Effector CD4-positive, alpha-beta T cell (primary cell): Measurements from ENCODE around the gene TSN.

Experiments used
- DNase-seq: peaks from one replicate; pipeline ENCODE4 v3.0.0-alpha.2; 2020

Gene TSN

DNA sequence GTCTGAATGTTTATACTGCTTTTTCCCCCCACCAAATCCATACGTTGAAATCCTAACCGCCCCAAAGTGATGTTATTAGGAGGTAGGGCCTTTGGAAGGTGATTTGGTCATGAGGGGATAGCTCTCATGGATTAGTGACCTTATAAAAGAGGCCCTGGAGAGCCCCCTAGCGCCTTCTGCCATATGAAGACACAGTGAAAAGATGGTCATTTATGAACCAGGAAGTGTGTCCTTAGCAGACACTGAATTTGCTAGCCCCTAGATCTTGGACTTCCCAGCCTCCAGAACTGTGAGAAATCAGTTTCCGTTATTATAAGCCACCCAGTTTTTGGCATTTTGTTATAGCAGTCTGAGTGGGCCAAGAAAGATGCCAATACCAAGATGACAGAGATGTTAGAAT, 7.2 kb upstream of the TSN start:
- no peak for DNase-seq

DNA sequence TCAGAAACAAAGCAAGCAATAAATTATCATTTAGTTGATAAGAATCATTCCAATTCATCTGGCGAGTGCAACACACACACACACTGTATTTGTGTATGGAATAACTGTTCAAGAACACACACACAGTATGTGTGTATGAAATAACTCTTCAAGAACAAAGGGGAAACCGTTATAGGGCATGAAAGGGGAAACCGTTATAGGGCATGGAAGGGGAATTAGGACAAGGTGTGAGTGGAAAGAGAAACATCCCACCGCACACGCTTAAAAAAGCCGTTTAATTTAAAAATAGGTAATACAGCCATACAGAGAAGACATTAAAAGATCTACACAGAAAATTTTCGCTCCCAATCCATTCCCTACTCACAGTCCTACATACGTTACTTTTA, 607 bp upstream of the TSN start:
- no peak for DNase-seq

DNA sequence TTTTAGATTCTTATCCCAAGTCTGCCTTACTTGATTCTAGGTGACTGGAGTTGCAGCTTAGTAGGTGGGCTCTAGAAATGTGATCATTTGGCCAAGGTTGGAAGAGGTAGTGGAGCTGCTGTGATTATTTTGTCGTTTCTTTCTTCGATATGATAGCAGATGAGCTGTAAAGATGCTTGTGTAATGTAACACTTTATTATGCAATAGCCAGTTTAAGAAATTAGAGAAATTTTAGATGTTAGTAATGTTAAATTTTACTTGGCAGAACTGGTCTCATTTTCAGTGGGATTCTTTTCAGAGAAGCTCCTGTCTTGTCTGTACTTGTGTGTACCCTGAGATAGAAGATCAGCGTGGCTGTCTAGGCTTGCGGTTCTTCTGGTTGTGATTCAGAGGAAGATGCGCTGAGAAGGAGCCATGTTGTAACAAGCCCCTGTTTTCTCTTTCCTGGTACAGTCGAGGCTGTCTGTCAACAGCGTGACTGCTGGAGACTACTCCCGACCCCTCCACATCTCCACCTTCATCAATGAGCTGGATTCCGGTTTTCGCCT, 9.3 kb downstream of the TSN start:
- DNase-seq = no peak

DNA sequence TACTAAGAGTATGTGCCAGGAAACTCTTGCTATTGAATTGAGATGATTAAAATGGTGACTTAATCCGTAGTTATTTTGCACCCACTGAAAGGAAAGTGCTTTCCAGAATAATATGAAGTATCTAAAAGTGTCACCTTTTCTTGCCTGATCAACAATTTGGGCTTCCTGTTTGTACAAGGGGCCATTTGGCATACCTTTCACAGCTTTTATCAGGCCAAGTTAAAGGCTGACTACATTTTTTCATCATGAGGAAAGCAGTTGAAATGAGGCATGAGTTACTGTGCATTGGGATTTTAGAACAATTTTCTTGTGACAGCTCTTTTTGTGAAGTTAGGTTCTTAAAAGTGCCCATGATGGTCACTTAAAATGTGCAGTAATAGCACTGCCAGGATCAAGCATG, 11.2 kb downstream of the TSN start:
- DNase-seq = no peak

DNA sequence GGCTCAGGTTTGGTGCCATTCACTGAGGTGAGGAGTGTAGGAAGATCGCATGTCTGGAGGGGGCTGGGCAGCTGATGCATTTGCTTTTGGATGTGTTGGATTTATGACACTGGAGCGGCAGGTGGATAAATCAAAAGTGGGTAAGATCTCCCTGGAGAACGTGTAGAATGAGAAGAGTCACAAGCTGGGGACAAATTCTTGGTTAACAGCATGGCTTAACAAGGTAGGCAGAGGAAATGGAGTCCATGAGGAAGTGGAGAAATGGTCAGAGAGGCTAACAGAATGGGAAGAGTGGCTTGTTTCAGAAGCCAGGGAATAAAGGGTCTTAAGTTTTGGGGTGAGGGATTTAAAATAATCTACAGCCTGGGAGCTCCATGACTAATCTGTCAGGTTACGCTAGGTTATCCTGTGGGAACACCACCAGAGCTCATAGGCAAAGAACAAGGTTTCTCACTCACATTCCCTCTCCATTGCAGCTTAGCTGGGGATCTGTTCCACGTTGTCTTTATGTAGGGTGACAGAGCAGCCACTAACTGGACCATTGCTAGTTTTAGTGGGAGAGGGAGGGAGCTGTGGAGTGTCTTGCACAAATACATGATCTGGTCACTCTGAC, 12.8 kb downstream of the TSN start:
- DNase-seq = no peak

DNA sequence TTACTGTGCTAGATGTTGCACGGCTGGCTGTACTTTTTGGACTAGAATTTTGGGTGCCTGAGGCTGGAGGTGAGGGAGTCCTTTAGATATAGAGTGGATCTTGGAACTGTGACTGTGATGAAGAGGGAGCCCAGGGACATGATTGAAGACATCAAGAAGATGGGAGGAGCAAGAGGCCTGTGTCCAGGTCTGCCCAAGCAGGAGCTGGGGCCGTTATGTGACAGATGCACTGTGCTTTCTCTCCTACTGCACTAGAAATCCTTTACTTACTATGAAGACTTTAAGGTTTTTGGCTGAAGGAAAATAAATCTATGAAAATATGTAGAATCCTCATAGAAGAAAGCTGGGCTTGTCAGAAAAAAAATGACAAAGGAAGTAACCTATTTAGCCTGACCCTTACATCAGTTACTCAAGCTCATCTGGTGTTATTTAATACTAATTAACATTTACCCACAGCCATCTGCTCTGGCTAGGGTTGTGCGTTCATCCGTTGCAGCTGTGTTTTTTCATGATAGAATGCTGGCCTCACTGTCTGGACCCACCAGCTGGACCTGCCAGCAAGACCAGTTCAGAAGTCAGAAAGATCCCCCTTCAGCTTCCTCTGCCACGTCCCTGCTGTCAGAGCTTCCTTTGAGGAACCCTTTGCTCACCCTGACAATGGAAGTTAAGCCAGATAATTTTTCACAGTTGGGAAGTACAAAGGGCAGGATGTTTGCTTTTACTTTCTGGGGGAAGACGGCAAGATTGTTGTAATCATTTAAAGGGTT, 16.7 kb downstream of the TSN start:
- no peak for DNase-seq

DNA sequence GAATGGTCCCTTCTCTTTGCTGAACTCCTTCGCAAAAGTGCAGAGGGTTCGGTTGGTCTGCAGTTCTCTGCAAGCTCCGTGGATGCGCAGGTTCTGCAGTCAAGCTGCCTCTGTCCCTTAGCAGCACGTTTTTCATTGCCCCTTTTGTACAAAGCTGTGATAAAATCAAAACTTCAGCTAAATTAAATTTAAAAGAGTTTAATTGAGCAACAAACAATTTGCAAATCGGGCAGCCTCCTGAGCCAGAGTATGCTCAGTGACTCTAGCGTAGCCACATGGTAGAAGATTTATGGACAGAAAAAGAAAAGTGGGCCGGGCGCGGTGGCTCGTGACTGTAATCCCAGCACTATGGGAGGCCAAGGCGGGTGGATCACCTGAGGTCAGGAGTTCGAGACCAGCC, 18.8 kb downstream of the TSN start:
- DNase-seq = no peak

DNA sequence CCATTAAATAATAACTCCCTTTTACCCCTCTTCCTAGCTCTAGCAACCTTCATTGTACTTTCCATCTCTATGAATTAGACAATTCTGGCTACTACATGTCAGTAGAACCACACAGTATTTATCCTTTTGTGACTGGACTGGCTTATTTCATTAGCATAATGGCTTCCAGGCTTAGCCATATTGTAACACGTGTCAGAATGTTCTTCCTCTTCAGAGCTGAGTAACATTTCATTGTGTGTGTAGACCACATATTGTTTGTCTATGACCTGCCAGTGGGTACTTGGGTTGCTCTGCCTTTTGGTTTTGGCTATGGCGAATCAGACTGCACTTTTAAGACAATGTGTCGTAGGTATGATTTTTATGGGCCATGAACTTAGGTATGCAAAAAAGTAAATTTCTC, 20.9 kb downstream of the TSN start:
- no peak for DNase-seq

DNA sequence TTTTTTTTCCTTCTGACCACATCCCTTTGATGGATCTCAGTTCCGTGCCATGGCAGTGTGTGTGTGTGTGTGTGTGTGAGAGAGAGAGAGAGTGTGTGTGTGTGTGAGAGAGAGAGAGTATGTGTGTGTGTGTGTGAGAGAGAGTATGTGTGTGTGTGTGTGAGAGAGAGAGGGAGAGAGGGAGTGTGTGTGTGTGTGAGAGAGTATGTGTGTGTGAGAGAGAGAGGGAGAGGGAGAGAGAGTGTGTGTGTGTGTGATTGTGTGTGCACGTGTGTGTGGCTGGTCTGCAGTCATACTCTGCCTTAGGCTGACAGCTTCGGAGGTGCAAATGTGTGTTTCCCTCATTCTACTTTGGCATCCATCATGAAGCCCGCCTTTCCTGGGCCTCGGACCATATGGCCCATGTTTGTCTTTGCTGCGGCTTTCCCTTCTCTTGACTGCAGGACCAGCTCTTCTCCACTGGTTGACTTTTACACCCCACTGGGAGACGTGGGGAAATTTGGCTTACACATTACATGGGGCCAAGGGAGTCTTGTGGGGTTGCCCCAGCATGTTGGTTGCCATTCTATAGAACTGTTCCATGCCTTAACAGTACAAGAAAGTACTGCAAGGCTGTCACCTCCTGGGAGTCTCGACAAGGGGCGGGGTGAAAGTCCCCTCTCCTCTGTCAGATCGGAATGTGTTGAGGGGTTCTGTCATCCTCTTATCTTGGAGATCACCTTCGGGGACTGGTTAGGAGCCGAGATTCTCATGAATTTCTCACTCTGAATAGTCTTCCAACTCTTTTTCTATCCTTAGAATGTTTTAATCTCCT, 21.6 kb downstream of the TSN start:
- DNase-seq = no peak

DNA sequence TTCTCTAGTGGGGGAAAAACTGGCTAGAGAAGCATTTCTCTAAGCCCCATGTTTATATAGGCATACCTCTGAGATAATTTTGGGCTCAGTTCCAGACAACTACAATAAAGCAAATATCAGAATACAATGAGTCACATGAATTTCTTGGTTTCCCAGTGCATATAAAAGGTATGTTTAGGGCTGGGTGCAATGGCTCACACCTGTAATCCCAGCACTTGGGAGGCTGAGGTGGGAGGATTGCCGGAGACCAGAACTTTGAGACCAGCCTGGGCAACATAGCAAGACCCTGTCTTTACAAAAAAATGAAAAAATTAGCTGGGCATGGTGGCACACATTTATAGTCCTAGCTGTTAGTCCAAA, 22.2 kb downstream of the TSN start:
- DNase-seq = no peak

DNA sequence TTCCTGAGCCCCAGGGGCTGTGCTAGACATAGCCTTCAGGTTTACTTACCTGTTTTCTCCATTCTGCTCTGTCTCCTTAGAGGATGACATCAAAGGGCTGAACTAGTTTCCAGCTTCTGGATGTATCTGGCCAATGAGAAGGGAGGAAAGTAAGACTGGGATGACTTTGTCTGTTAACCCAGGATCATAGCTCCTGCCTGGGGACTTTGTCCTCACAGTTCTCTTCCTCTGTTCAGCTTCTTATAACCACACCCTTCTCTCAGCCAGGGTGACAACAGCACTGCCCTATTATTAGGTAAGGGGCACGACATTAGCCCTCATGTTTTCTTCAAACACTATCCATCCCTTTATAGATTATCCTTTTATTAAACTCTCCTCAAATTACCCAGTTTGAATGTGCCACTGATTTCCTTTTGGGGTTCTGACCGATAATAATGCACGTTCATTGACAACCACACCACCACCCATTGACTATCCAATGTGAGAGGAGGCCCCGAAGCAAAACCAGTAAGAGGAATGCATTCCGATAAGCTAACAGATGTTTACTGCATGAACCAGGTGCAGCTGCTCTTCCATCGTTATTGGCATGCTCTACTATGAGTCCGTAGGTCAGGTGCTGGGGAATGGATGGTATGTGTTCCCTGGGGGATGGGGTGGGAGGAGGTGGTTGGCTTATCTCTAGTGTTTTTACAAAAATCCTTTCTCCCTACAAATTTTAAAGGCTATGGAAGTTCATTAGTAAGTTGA, 23.5 kb downstream of the TSN start:
- no peak for DNase-seq

DNA sequence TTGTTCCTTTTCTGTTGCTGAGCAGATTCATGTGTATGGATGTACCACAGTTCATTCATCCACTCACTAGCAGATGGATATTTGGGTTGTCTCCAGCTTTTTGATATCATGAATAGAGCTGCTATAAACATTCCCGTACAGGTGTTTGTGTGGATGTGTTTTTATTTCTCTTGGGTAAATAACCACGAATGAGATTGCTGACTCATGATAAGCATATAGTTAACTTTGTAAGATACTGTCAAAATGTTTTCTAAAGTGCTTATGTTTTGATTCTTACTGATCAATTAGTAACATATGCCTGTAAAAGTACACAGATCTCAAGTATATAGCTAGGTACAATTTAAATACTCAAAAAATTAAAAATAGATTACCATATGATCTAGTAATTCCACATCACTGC, 27.7 kb downstream of the TSN start:
- no peak for DNase-seq

DNA sequence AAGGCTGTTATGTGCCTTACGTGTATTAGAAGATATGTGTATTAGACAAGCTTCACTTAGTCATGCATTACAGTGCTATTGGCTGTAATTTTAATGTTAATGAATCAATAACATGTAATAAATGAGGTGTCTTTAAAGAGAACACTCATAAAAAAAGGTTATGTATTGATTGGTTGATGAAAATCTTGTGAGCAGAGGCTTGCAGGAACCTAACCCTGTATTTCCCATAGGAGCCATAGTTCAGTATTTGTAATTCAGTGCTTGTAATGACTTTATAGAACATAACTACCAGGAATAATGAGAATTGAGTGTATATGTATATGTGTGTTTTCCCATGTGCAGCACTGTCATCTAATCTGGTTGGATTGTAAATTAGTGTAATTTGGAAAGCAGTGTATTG, 33.2 kb downstream of the TSN start:
- DNase-seq = no peak

DNA sequence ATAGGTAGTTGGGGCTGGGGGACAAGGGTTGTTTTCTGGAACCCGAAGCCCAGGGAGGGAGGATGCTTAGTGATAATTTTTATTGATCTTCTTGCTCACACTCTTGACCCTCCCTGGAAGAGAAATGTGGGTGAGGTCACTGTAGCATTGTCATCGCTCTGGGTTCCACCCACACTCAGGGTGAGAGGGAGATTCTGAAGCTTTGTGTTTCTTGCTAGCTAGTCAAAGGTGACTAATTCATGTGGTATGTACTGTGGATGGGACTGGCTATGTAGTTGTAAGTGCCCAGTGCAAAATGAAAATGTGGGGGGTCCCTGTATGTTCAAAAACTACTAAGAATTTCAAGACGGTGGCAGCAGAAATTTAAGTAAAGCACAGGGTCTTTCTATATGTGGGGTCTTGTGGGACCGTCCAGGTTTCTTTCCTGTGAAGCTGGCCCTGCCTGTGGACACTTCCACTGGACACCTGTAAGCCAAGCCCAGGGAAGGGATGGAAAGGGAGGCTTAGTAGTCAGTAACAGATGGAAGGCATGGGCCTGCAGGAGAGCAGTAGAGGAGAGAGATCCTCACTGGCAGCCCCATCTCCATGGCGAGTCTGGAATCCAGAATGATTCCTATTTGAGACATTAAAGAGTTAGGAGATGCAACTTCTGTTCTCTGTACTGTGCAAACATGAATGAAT, 35.0 kb downstream of the TSN start:
- no peak for DNase-seq

DNA sequence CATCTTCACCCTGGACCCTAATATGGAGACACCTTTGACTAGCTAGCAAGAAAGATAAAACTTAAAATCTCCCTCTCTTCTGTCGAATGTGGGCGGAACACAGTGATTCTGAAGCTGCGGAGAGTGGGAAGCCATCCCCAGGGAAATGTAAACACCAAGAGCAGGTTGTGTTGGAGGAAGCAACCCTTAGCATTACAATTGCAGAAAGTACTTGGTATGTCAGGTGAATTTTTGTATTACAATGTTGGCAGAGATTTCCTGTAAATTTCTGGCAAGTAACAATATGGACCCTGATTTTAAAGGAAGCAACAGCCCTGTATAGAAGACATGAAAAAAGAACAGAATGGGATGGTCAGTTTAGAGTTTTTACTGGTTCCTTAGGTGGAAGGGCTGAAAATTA, 35.8 kb downstream of the TSN start:
- no peak for DNase-seq

DNA sequence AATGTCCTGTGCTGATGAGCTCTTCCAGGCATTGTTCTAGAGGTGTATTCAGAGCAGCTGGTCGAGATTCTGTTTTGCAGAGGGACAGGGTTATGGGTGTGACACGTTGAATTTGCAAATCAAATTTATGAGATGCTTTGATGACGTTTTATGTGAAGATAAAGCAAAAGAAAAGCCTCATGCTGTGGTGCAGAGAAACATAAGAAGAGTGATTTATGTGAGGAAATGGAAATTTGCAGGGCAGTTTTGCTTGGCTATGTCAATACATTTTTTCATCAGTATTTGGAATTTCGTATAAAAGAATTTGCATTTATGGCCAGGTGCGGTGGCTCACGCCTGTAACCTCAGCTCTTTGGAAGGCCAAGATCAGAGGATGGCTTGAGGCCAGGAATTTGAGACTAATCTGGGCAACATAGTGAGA, 36.4 kb downstream of the TSN start:
- no peak for DNase-seq

DNA sequence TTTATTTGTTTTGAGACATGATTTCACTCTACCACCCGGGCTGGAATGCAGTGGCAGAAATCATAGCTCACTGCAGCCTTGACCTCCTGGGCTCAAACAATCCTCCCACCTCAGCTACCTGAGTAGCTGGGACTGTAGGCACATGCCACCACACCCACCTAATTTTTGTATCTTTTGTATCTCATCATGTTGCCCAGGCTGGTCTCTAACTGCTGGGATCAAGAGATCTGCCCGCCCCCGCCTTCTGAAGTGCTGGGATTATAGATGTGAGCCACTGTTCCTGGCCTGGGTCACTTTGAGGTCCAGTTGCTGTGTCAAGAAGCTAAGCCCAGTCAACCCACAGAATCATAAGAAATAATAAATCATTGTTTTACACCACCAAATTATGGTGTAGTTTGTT, 38.4 kb downstream of the TSN start:
- no peak for DNase-seq

DNA sequence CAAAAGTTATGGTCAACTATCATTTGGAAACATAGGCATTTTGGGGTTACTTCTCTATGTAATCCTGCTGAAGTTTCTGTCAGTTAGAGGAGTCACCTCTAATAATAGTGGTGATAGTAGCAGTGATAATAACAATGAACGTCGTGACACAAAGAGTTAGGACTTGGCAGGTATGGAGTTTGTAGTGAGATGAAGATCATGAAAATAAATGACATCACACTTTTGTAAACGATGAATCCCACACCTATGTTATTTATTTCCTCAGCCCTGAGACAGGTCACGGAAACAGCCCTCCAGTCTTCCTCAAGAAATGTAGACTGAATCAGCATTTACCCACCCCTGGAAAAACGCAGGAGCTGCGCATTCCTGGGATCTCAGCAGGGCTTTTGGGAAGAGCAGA, 38.8 kb downstream of the TSN start:
- no peak for DNase-seq

DNA sequence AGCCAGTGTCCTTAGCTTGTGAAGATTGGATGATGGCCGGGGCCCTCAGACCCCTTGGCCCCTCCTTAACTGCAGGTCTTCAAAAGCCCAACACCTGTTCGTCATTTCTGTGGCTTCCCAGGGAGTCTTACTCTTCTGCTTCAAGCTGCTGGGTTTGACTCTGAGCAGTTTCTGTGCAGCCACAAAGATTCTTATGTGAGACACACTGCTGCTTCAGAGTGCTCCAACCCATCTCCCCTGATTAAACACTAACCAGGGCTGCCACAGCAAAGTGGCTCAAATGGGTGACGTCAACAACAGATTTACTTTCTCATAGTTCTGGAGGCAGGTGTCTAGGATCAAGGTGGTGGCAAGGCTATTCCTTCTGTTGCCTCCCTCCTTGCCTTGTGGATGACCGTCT, 40.8 kb downstream of the TSN start:
- no peak for DNase-seq

DNA sequence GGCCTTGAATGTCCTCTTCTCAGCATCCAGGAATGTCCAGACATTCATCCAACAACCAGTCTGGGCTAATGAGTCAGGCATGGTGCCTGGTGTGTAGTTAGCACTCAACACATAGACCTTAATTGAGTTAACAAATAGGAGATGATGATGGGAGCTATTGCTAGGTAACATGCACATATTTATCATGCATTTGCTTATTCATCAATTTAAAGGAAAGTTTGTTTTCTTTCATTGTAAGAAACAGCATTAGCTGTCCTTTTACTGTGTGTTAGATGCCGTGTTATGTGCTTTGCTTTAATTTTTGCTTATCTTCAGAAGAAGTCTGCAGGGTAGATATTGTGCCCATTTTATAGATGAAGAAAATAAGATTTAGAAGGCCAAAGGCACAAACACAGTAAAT, 43.2 kb downstream of the TSN start:
- DNase-seq = no peak

DNA sequence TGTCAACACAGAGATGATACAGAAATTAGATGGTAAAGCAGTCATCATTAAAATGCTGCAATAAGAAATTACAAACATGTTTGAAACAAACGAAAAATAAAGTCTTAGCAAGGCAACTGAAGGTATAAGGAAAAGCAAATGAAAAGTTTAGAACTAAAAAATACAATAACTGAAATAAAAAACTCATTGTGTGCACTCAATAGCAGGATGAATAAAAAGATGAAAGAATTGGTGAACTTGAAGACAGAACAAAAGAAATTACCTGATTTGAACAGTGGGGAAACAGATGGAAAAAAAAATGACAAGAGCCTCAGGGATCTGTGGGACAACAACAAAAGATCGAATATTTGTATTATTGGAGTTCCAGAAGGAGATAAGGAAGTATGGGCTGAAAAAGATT, 46.5 kb downstream of the TSN start:
- no peak for DNase-seq

DNA sequence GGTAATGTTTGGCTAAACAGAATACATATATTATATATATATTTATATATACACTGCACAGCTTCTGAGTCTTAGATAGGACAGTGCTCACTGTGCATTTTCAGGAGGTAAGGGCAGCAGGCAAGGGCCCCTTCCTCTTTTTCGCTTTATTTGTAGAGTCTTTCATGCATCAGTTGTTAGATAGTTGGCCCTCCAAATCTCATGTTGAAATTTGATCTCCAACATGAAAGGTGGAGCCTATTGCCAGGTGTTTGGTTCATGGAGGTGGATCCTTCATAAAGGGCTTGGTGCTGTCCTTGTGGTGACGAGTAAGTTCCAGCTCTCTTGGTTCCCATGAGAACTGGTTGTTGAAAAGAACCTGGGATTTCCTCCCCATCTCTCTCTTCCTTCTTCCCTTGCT, 48.1 kb downstream of the TSN start:
- no peak for DNase-seq

DNA sequence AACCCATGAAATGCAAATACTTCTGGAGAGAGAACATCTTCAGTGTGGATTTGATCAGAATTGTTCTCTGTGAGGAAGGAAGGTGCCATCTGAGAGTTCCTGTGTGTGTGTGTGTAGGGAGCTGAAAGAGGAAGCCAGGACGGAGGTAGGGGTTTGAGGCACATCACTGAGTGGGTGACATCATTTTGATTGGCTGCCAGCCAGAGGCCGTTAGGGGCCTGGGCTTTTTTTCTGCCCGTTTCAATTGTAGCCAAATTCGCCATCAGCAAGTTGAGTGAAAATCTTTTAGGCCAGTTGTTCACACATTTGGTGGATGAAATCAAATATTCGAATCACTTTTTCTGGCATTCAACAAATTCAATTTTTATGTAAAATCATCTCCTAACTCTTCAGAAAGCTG, 48.9 kb downstream of the TSN start:
- no peak for DNase-seq
